ENCODE results near the gene GABARAPL1. TPM values are rescaled to one million over a fixed set of nuclear protein-coding genes. Genes with fewer than 3 reads are reported as not detected.

Gene GABARAPL1
- total RNA-seq, 1 donor from 2014 or later: 44.2 TPM

Other genes with a start within 250 kb of the GABARAPL1 start
- gene CLEC12A, start 241.5 kb upstream of the GABARAPL1 start, total RNA-seq: not detected in 2 replicates
- gene CLEC1B, start 213.8 kb upstream of the GABARAPL1 start, total RNA-seq: not detected in 2 replicates
- not detected in 2 replicates for gene CLEC12B, start 202.2 kb upstream of the GABARAPL1 start, total RNA-seq
- not detected in 2 replicates for gene CLEC9A, start 182.2 kb upstream of the GABARAPL1 start, total RNA-seq
- 0.04 TPM in 1 of 2 replicates, not detected in the other for gene CLEC1A, start 113.9 kb upstream of the GABARAPL1 start, total RNA-seq
- gene CLEC7A, start 82.7 kb upstream of the GABARAPL1 start, total RNA-seq: 0.07 and 0.13 TPM in 2 replicates
- gene OLR1, start 40.7 kb upstream of the GABARAPL1 start, total RNA-seq: not detected in 2 replicates
- 0.48 TPM in 1 of 2 replicates, not detected in the other for gene TMEM52B, start 33.8 kb upstream of the GABARAPL1 start, total RNA-seq
- under 0.01 and 1.5 TPM in 2 replicates for gene KLRD1, start 95.0 kb downstream of the GABARAPL1 start, total RNA-seq
- gene KLRK1, start 177.2 kb downstream of the GABARAPL1 start, total RNA-seq: 0.48 TPM in 1 of 2 replicates, not detected in the other
- not detected in 2 replicates for gene KLRC4, start 196.9 kb downstream of the GABARAPL1 start, total RNA-seq
- gene KLRC3, start 207.7 kb downstream of the GABARAPL1 start, total RNA-seq: not detected in 2 replicates
- gene KLRC2, start 223.1 kb downstream of the GABARAPL1 start, total RNA-seq: not detected in 2 replicates
- gene KLRC1, start 240.5 kb downstream of the GABARAPL1 start, total RNA-seq: not detected in 2 replicates